GM12878 (cell line): ENCODE measurements around the gene SEC14L1. TPM values are rescaled to one million over a fixed set of nuclear protein-coding genes. Genes with fewer than 3 reads are reported as not detected.

Experiments used
- ATAC-seq: fragments of 200-7000 bp; cut with Tn5 transposase; 3 replicates; pipeline ENCODE4 v1.9.1; 2020; ENCODE audit warnings: mild to moderate bottlenecking, moderate library complexity
- BruUV-seq: library from RNA; stranded (reverse); fragments of 400-500 nt; replicated peaks from 2 replicates; lab custom pipeline; 2021; lab: Mats Ljungman, UMichigan
- CTCF ChIA-PET: fragments of 300-600 bp; sonication (Branson Sonifier 250); formaldehyde crosslinking; extraction: SDS; loops from one replicate; lab custom pipeline; 2021; ENCODE audit warnings: inconsistent platforms; lab: Yijun Ruan, JAX
- POLR2A ChIA-PET: fragments of 350-600 bp; formaldehyde crosslinking; extraction: SDS; loops from one replicate; lab custom pipeline; 2021; ENCODE audit warnings: inconsistent platforms; lab: Charles Lee
- RAD21 ChIA-PET: fragments of 300-600 bp; sonication (Branson Sonifier 250); formaldehyde crosslinking; loops from one replicate; lab custom pipeline; 2023; ENCODE audit warnings: antibody characterized with exemption; ENCODE audit not compliant: unreplicated experiment; lab: Charles Lee
- SMC1A ChIA-PET: fragments of 300-600 bp; sonication (Branson Sonifier 250); formaldehyde crosslinking; loops from one replicate; lab custom pipeline; 2023; ENCODE audit not compliant: unreplicated experiment, uncharacterized antibody; lab: Charles Lee
- DNase-seq: peaks from one replicate; pipeline ENCODE4 v3.0.0-alpha.2; 2011; ENCODE audit warnings: low read depth, low spot score
- FAIRE-seq: peaks from 3 replicates; lab custom pipeline; 2011; peaks lifted over from hg19 to GRCh38; lab: Jason Lieb, UNC
- H2AFZ ChIP-seq: 2 replicates; pipeline ENCODE4 v1.6.0; 2011; ENCODE audit warnings: low read depth, low read length, control low read depth; ENCODE audit not compliant: control insufficient read depth
- H3K27ac ChIP-seq: 2 replicates; pipeline ENCODE4 v1.5.1; 2011; ENCODE audit warnings: control low read depth; ENCODE audit not compliant: control insufficient read depth, insufficient read depth
- H3K27me3 ChIP-seq, 2 experiments: replicated peaks in 1 of 2; 2 replicates each; pipeline versions ENCODE4 v1.6.0 to v1.6.1; 2011; ENCODE audit warnings: low read length in 1 of 2; ENCODE audit not compliant: control insufficient read depth in 2 of 2, insufficient read depth in 2 of 2
- H3K36me3 ChIP-seq, 2 experiments: 2 replicates each; pipeline ENCODE4 v1.5.1; 2011; ENCODE audit warnings: low read length in 1 of 2; ENCODE audit not compliant: control insufficient read depth in 2 of 2, insufficient read depth in 2 of 2
- H3K4me1 ChIP-seq: 2 replicates; pipeline ENCODE4 v1.6.1; 2011; ENCODE audit warnings: mild to moderate bottlenecking, low read length, moderate library complexity, mixed read lengths; ENCODE audit not compliant: control insufficient read depth, insufficient read depth
- H3K4me2 ChIP-seq: 2 replicates; pipeline ENCODE4 v1.6.0; 2011; ENCODE audit warnings: control low read depth; ENCODE audit not compliant: control insufficient read depth, insufficient read depth
- H3K4me3 ChIP-seq: fragments of 200-600 bp; sonication (generic); 2 replicates; pipeline ENCODE4 v1.5.1; 2016
- H3K79me2 ChIP-seq: 2 replicates; pipeline ENCODE4 v1.6.0; 2011; ENCODE audit warnings: low read length; ENCODE audit not compliant: control insufficient read depth, insufficient read depth
- H3K9ac ChIP-seq: 2 replicates; pipeline ENCODE4 v1.8.0; 2011; ENCODE audit warnings: low read length, control low read depth, mixed read lengths; ENCODE audit not compliant: control insufficient read depth, insufficient read depth
- H3K9me3 ChIP-seq: replicated peaks from 3 replicates; pipeline ENCODE4 v1.5.1; 2011; ENCODE audit warnings: mild to moderate bottlenecking, low read length; ENCODE audit not compliant: control insufficient read depth, insufficient read depth
- H4K20me1 ChIP-seq: 2 replicates; pipeline ENCODE4 v1.6.0; 2011; ENCODE audit not compliant: control insufficient read depth, insufficient read depth
- BHLHE40 ChIP-seq, 2 experiments: fragments of 450-650 bp in 1 of 2; IDR thresholded peaks; 2 replicates each; pipeline ENCODE4 v1.6.1; 2011 to 2017; ENCODE audit warnings: low read depth in 2 of 2, borderline replicate concordance in 1 of 2, improper control_type of control experiment in 1 of 2, low read length in 1 of 2, mild to moderate bottlenecking in 1 of 2
- ELK1 ChIP-seq: IDR thresholded peaks from 2 replicates; pipeline ENCODE4 v1.6.1; 2012; ENCODE audit warnings: low read depth, low read length, improper control_type of control experiment
- HDGF ChIP-seq: fragments of 450-650 bp; IDR thresholded peaks from 2 replicates; pipeline ENCODE4 v1.6.1; 2016; ENCODE audit warnings: antibody characterized with exemption
- MEF2A ChIP-seq: IDR thresholded peaks from 2 replicates; pipeline ENCODE4 v1.6.1; 2011; ENCODE audit warnings: low read depth, mild to moderate bottlenecking, low read length, moderate library complexity; ENCODE audit not compliant: insufficient read depth
- NR2C1 ChIP-seq: fragments of 450-650 bp; IDR thresholded peaks from 2 replicates; pipeline ENCODE4 v1.6.1; 2017; ENCODE audit warnings: antibody characterized with exemption, mild to moderate bottlenecking, moderate library complexity
- NR2F1 ChIP-seq: fragments of 450-650 bp; conservative IDR thresholded peaks from 2 replicates; pipeline ENCODE4 v1.6.1; 2017; ENCODE audit warnings: mild to moderate bottlenecking
- SMARCA5 ChIP-seq: fragments of 450-650 bp; IDR thresholded peaks from 2 replicates; pipeline ENCODE4 v1.6.1; 2017; ENCODE audit warnings: mild to moderate bottlenecking
- SPI1 ChIP-seq: IDR thresholded peaks from 2 replicates; pipeline ENCODE4 v1.6.1; 2011; ENCODE audit warnings: low read depth, mild to moderate bottlenecking, low read length, moderate library complexity, borderline replicate concordance; ENCODE audit not compliant: insufficient read depth
- WGBS: methylation state at CpG from one replicate; pipeline ENCODE4 v1.1.6; 2016; ENCODE audit warnings: low lambda C conversion rate; ENCODE audit not compliant: insufficient replicate concordance, insufficient coverage; ENCODE audit errors: missing lambda C conversion rate; 5-methylcytosine and 5-hydroxymethylcytosine counted together
- in situ Hi-C: fragments of 300-500 bp; cut with MboI; formaldehyde crosslinking; loops from 9 replicates; pipeline ENCODE4 v1.14.3; 2018; ENCODE audit warnings: mixed read lengths
- intact Hi-C: fragments of 100-400 bp; cut with micrococcal nuclease; formaldehyde crosslinking; loops from one replicate; pipeline ENCODE4 v1.14.2; 2022; ENCODE audit not compliant: unreplicated experiment
- polyA plus RNA-seq, 11 experiments: library from polyadenylated mRNA; depleted of rRNA in 4 of 11; unstranded in 6 of 11; stranded (reverse) in 5 of 11; fragments of >200 nt; fragmentation: Nextera tagmentation in 4 of 11; fragmentation: Illumina TruSeq in 1 of 11; extraction: Ambion mirVana in 4 of 11; extraction: Trizol in 1 of 11; gene quantifications; 1 replicate in 1 of 11; 2 replicates in 10 of 11; pipeline versions ENCODE4 v1.2.1 to v1.2.3, GENCODE V29; 2011 to 2016; ENCODE audit warnings: inconsistent platforms in 2 of 11, missing spikeins in 2 of 11, low read depth in 1 of 11
- total RNA-seq, 4 experiments: library from RNA; depleted of rRNA in 3 of 4; stranded (reverse); fragments of >200 nt in 3 of 4; fragmentation: Illumina TruSeq in 1 of 4; extraction: Trizol in 1 of 4; gene quantifications; 2 replicates each; pipeline versions ENCODE4 v1.2.1 to v1.2.3, GENCODE V29; 2013 to 2021

Gene SEC14L1
- total and polyA plus RNA-seq, 10 of the 15 experiments (the other 5 are each of a cell fraction or from before 2014, with no cell fraction given) = 6.3 to 66.1 (median 33.5) TPM

GRCh38 chr17:77118251-77118928 lies 22.4 kb upstream of the SEC14L1 start:
- no peak for FAIRE-seq
- no peaks in the 10 kb centered on the region for H3K27me3 ChIP-seq
- TF ChIP-seq BHLHE40 (IDR thresholded peaks at IDR 0.05; ENCODE audit: borderline replicate concordance in 1 of 2, low read depth in 2 of 2, low read length in 1 of 2) (no peak), NR2F1 (no peak), SPI1 (no peak), SMARCA5 (no peak), MEF2A (no peak), HDGF (no peak), NR2C1 (no peak), ELK1 (no peak)
- no peak overlapping the region for H3K4me2 ChIP-seq
- H3K36me3 ChIP-seq = no peaks in the 10 kb centered on the region
- H4K20me1 ChIP-seq = no peaks in the 10 kb centered on the region
- H3K4me3 ChIP-seq = no peak overlapping the region
- H3K79me2 ChIP-seq = no peaks in the 10 kb centered on the region
- no peaks in the 10 kb centered on the region for H3K9me3 ChIP-seq
- intact Hi-C loops (no loop called here), in situ Hi-C loops (no loop called here)
- peaks cover 3% of the 10 kb centered on the region; the same call in 1 of the 2 replicates for H3K4me1 ChIP-seq
- DNase-seq = no peak
- no peak for ATAC-seq
- no peak overlapping the region for H3K27ac ChIP-seq
- WGBS = 83% methylated on average over 18 of the region's 18 CpGs
- H2AFZ ChIP-seq = no peak overlapping the region
- H3K9ac ChIP-seq = no peak overlapping the region
- POLR2A ChIA-PET = interaction anchor here (1.1 kb wide), 1 partner anchor 16 kb away, joined by 3 read pairs; no protein-coding TSS in a partner anchor
- RAD21 ChIA-PET = no interaction called here
- CTCF ChIA-PET = no interaction called here
- SMC1A ChIA-PET = no interaction called here
- no TSS peak for BruUV-seq
